Heart right ventricle (tissue), 16 donors: ENCODE data around the gene FAM216B. TPM values are rescaled to one million over a fixed set of nuclear protein-coding genes. Genes with fewer than 3 reads are reported as not detected.
A peak's percentile ranks its signal among the peaks of the same experiment; 100 is the strongest.
"Not testable (repeated sequence)": the region's sequence is repeated elsewhere in the genome, so short reads cannot be mapped to it uniquely, and the experiment has no call there.

Experiments used
- ATAC-seq, 8 donors: fragments of 200-7000 bp; cut with Tn5 transposase; one replicate each; pipeline ENCODE4 v1.9.1; 2020; ENCODE audit warnings: mild to moderate bottlenecking in 8 of 8, moderate library complexity in 8 of 8, moderate number of reproducible peaks in 1 of 8
- DNase-seq, 2 donors: peaks; one replicate each; pipeline ENCODE4 v3.0.0-alpha.2; 2020
- H3K27ac ChIP-seq, 10 donors: fragments of 200-600 bp; sonication (generic) in 2 of 10; one replicate each; pipeline versions ENCODE4 v1.5.0 to v1.8.0; 2020 to 2022; ENCODE audit warnings: mild to moderate bottlenecking in 3 of 10
- H3K27me3 ChIP-seq, 7 donors: fragments of 200-600 bp; one replicate each; pipeline ENCODE4 v1.8.0; 2021 to 2022; ENCODE audit warnings: mild to moderate bottlenecking in 2 of 7
- H3K36me3 ChIP-seq, 9 donors: fragments of 200-600 bp; sonication (generic) in 1 of 9; one replicate each; pipeline versions ENCODE4 v1.5.0 to v1.8.0; 2020 to 2022; ENCODE audit warnings: mild to moderate bottlenecking in 2 of 9
- H3K4me1 ChIP-seq, 9 donors: fragments of 200-600 bp; sonication (generic) in 1 of 9; one replicate each; pipeline versions ENCODE4 v1.5.0 to v1.8.0; 2020 to 2022; ENCODE audit warnings: mild to moderate bottlenecking in 4 of 9
- H3K4me3 ChIP-seq, 10 donors: fragments of 200-600 bp; sonication (generic) in 2 of 10; one replicate each; pipeline versions ENCODE4 v1.5.0 to v1.8.0; 2020 to 2022; ENCODE audit warnings: mild to moderate bottlenecking in 7 of 10, moderate library complexity in 2 of 10
- H3K9me3 ChIP-seq, 11 donors: fragments of 200-600 bp in 10 of 11; sonication (generic) in 2 of 11; one replicate each; pipeline versions ENCODE4 v1.5.0 to v1.8.0; 2013 to 2022; ENCODE audit warnings: mild to moderate bottlenecking in 2 of 11, control low read depth in 1 of 11, moderate library complexity in 1 of 11
- CTCF ChIP-seq, 9 donors: fragments of 200-600 bp; sonication (generic) in 2 of 9; IDR thresholded peaks; one replicate each; pipeline versions ENCODE4 v1.5.0 to v1.8.0; 2021 to 2022; ENCODE audit warnings: antibody characterized with exemption in 9 of 9, mild to moderate bottlenecking in 5 of 9, moderate library complexity in 1 of 9
- WGBS, 2 donors: extraction: QIAGEN DNeasy Blood & Tissue Kit; methylation state at CpG; one replicate each; pipeline ENCODE4 v1.1.7; 2013; ENCODE audit warnings: inconsistent platforms in 1 of 2; 5-methylcytosine and 5-hydroxymethylcytosine counted together
- intact Hi-C, 10 donors: fragments of 100-400 bp; cut with DNase I; formaldehyde crosslinking; loops; one replicate each; pipeline versions ENCODE4 v1.11.1 to v1.14.2; 2022
- polyA plus RNA-seq, 2 donors: library from polyadenylated mRNA; stranded (reverse); fragments of 200-250 nt; gene quantifications; one replicate each; pipeline ENCODE4 v1.2.3, GENCODE V29; 2013
- total RNA-seq, 10 donors: library from RNA; stranded (reverse); fragmentation: NEBNext Ultra II Directional in 3 of 10; extraction: Animal tissue kit (Norgen Biotek cat#: 25700) in 3 of 10; gene quantifications; one replicate each; pipeline versions ENCODE4 v1.2.1 to v1.2.4, GENCODE V29; 2021 to 2023
- donor health status: Arrhythmogenic right ventricular cardiomyopathy.
- donor health status: ischemic (EF 13 %, LVEDD 7.1; RV severe dilation, severe dysfunction).
- donor health status: healthy with polysubstance abuse.
- donor health status: DM: no; HTN: yes; CAD: no.
- donor health status: DM: no; HTN: no; CAD: no.
- donor health status: ischemic (EF 25% LVEDD 6.9; RV normal size, moderate dysfunction).
- donor health status: ischemic (EF 25% LVEDD 5.7; RV mildly dilated, moderate dysfunction).
- donor health status: healthy.
- donor health status: DM: yes; HTN: yes; CAD: no.
- donor health status: Ischemic cardiomyopathy.
- donor health status: ischemic (EF 35%, LVEDD 5.7; RV mildly dilated, moderate dysfunction).
- donor health status: nonischemic (EF 11% LVEDD 7.7; RV severe dilation, severe dysfunction).
- donor health status: DM: yes; HTN: yes; CAD: no.
- donor health status: PGD.
- donor health status: ischemic (EF 29% LVEDD 5.4; RV normal size, mild dysfunction).
- donor health status: nonischemic (EF 23%, LVEDD 6.1; RV moderate dilation, normal function).

Gene FAM216B
- total and polyA plus RNA-seq, 12 donors: 0.12 to 4.0 (median 0.57) TPM

GRCh38 chr13:42769650-42770049 is 11.7 kb upstream of the FAM216B start:
- H3K4me3 ChIP-seq: no peak overlapping the region
- no peaks in the 10 kb centered on the region for H3K36me3 ChIP-seq

DNA sequence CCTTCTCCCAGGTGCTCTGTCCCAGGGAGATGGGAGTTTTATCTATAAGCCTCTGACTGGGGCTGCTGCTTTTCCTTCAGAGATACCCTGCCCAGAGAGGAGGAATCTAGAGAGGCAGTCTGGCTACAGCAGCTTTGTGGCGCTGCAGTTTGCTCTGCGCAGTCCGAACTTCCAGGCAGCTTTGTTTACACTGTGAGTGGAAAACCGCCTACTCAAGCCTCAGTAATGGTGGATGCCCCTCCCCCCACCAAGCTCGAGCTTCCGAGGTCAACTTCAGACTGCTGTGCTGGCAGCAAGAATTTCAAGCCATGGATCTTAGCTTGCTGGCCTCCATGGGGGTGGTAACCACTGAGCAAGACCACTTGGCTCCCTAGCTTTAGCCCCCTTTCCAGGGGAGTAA is 4.8 kb upstream of the FAM216B start:
- not testable (repeated sequence) for ATAC-seq, H3K36me3 ChIP-seq
- H3K9me3 ChIP-seq: peaks cover 0 to 33% (median 0%) of the 10 kb centered on the region in 11 donors

More at GRCh38 chr13:42769650-42770049, 11.7 kb upstream of the FAM216B start:
- H3K27ac ChIP-seq: no peak overlapping the region
- WGBS, 2 donors: 89 to 97% methylated on average over 3 of the region's 3 CpGs
- H3K9me3 ChIP-seq: peaks cover 0 to 27% (median 0%) of the 10 kb centered on the region in 11 donors
- intact Hi-C loops: no loop called here
- DNase-seq (no peak), ATAC-seq (no peak)
- no peaks in the 10 kb centered on the region for H3K27me3 ChIP-seq
- TF ChIP-seq CTCF (IDR thresholded peaks at IDR 0.05): no peak
- H3K4me1 ChIP-seq: no peaks in the 10 kb centered on the region

DNA sequence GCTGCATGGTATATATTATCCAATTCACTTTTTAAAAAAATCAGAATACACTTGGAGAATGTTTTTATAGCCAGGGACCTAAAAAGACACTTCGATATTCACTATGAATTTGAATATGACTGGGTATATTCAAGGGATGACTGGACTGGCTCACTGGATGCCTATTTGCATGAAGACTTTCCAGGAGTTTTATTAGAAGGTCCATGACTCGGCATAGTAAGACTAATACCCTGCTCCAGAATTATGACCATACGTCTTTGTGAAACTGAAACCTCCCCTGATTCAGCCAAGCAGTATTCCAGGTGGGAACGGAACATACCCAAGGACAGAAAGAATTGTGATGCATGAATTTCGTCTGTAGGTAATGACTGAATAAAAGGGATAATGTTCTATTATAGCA is 3.9 kb upstream of the FAM216B start:
- Histone ChIP-seq H3K4me1 (peaks cover 0 to 11% (median 0%) of the 10 kb centered on the region in 9 donors), H3K9me3 (peaks cover 0 to 27% (median 0%) of the 10 kb centered on the region in 11 donors), H3K27ac (no peak overlapping the region), H3K27me3 (peaks cover 0 to 4% (median 0%) of the 10 kb centered on the region in 7 donors), H3K4me3 (no peak overlapping the region), H3K36me3 (no peaks in the 10 kb centered on the region)
- ATAC-seq: no peak
- WGBS, 2 donors: 80 to 83% methylated on average over 5 of the region's 5 CpGs
- no peak for DNase-seq
- no peak for TF ChIP-seq CTCF (IDR thresholded peaks at IDR 0.05)
- intact Hi-C loops: no loop called here

More for the DNA sequence above, 4.8 kb upstream of the FAM216B start:
- H3K27me3 ChIP-seq, DNase-seq, H3K27ac ChIP-seq, intact Hi-C loops, H3K4me3 ChIP-seq: not testable (repeated sequence)
- 61 to 74% methylated on average over 6 of the region's 6 CpGs for WGBS, 2 donors
- H3K4me1 ChIP-seq: peaks cover 0 to 11% (median 0%) of the 10 kb centered on the region in 9 donors

DNA sequence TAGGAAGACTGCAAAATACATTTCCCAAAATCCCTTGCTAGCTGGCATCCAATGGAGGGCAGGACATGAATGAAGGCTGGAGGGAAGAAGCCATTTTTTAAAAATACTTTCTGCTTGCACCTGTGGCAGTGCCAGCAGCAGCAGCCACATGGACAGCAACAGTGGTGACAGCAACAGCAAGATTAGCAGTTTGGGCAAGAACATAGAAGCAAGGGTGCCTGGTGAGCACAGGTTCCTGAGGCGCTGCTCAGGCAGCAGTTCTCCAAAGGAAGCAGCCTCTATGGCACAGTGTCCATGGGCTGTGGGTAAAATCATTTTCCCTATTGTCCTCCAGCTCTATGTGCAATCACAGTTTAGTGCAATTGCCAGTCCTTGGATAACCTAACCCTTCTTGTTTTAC is 1.3 kb upstream of the FAM216B start:
- 71 to 77% methylated on average over 1 of the region's 1 CpG for WGBS, 2 donors
- ATAC-seq (peak in 4 of 8 donors; percentile 28 to 59 (median 51)), DNase-seq (no peak)
- peaks cover 0 to 11% (median 0%) of the 10 kb centered on the region in 9 donors for H3K4me1 ChIP-seq
- no peak for TF ChIP-seq CTCF (IDR thresholded peaks at IDR 0.05)
- H3K4me3 ChIP-seq: no peak overlapping the region
- H3K36me3 ChIP-seq: no peaks in the 10 kb centered on the region
- H3K27me3 ChIP-seq: peaks cover 0 to 4% (median 0%) of the 10 kb centered on the region in 7 donors
- peaks cover 0 to 4% (median 0%) of the 10 kb centered on the region in 11 donors for H3K9me3 ChIP-seq
- peak overlapping the region in 1 of 10 donors; percentile 48 for H3K27ac ChIP-seq
- intact Hi-C loops: no loop called here

- Histone ChIP-seq H3K36me3 (no peaks in the 10 kb centered on the region), H3K4me1 (peaks cover 0 to 10% (median 0%) of the 10 kb centered on the region in 9 donors), H3K27me3 (no peaks in the 10 kb centered on the region), H3K9me3 (peaks cover 0 to 5% (median 0%) of the 10 kb centered on the region in 11 donors), H3K4me3 (no peak overlapping the region), H3K27ac (peak overlapping the region in 6 of 10 donors; percentile 10 to 64 (median 43))
- ATAC-seq (peak in 3 of 8 donors; percentile 61 to 78 (median 70)), DNase-seq (no peak)
- intact Hi-C loops: loop anchor here in 1 of 10 donors (5.0 kb wide), 1 partner anchor 114 kb away; no protein-coding TSS in a partner anchor
- no peak for TF ChIP-seq CTCF (IDR thresholded peaks at IDR 0.05)
- WGBS, 2 donors: 26 to 38% methylated on average over 7 of the region's 7 CpGs
These were observed 5.3 kb downstream of the FAM216B start for GRCh38 chr13:42786715-42787114.
